Astrocyte (in vitro differentiated cells and primary cell): ENCODE data around the gene CDK11A. TPM values are rescaled to one million over a fixed set of nuclear protein-coding genes. Genes with fewer than 3 reads are reported as not detected.

Experiments used
- DNase-seq: peaks from one replicate; pipeline ENCODE4 v3.0.0-alpha.2; 2010; ENCODE audit warnings: low read depth
- FAIRE-seq: peaks from 2 replicates; lab custom pipeline; 2011; peaks lifted over from hg19 to GRCh38; lab: Jason Lieb, UNC
- H2AFZ ChIP-seq: 2 replicates; pipeline ENCODE4 v1.6.0; 2012; ENCODE audit warnings: low read depth, low read length, inconsistent platforms
- H3K27ac ChIP-seq: 2 replicates; pipeline ENCODE4 v1.5.1; 2011; ENCODE audit warnings: low read depth, low read length, inconsistent platforms
- H3K27me3 ChIP-seq: 2 replicates; pipeline ENCODE4 v1.6.0; 2011; ENCODE audit warnings: low read length, inconsistent platforms; ENCODE audit not compliant: insufficient read depth
- H3K36me3 ChIP-seq: 2 replicates; pipeline ENCODE4 v1.5.1; 2011; ENCODE audit warnings: low read length, inconsistent platforms; ENCODE audit not compliant: insufficient read depth
- H3K4me1 ChIP-seq: 2 replicates; pipeline ENCODE4 v1.5.1; 2011; ENCODE audit warnings: low read length, inconsistent platforms; ENCODE audit not compliant: insufficient read depth
- H3K4me2 ChIP-seq: 2 replicates; pipeline ENCODE4 v1.6.0; 2012; ENCODE audit warnings: low read length, inconsistent platforms
- H3K4me3 ChIP-seq: 2 replicates; pipeline ENCODE4 v1.5.1; 2011; ENCODE audit warnings: low read depth, mild to moderate bottlenecking, low read length, inconsistent platforms; ENCODE audit not compliant: insufficient read depth
- H3K79me2 ChIP-seq: 2 replicates; pipeline ENCODE4 v1.6.0; 2012; ENCODE audit warnings: mild to moderate bottlenecking, low read length, inconsistent platforms; ENCODE audit not compliant: insufficient read depth
- H3K9ac ChIP-seq: 2 replicates; pipeline ENCODE4 v1.6.0; 2012; ENCODE audit warnings: mild to moderate bottlenecking, low read length, inconsistent platforms
- H3K9me3 ChIP-seq: 2 replicates; pipeline ENCODE4 v1.5.1; 2012; ENCODE audit warnings: low read depth, mild to moderate bottlenecking, low read length, inconsistent platforms; ENCODE audit not compliant: insufficient read depth
- H4K20me1 ChIP-seq: 2 replicates; pipeline ENCODE4 v1.6.0; 2012; ENCODE audit warnings: low read length, inconsistent platforms; ENCODE audit not compliant: insufficient read depth
- H3K27ac Mint-ChIP-seq: one replicate; pipeline ENCODE4 v1.8.0; 2021; ENCODE audit warnings: mild to moderate bottlenecking, mixed read lengths; ENCODE audit not compliant: unreplicated experiment
- H3K27me3 Mint-ChIP-seq: one replicate; pipeline ENCODE4 v1.8.0; 2021; ENCODE audit warnings: low read depth, mixed read lengths; ENCODE audit not compliant: unreplicated experiment
- H3K36me3 Mint-ChIP-seq: one replicate; pipeline ENCODE4 v1.8.0; 2021; ENCODE audit warnings: low read depth, mixed read lengths; ENCODE audit not compliant: unreplicated experiment
- H3K4me1 Mint-ChIP-seq: one replicate; pipeline ENCODE4 v1.8.0; 2021; ENCODE audit warnings: low read depth, mixed read lengths; ENCODE audit not compliant: unreplicated experiment
- H3K4me3 Mint-ChIP-seq: one replicate; pipeline ENCODE4 v1.8.0; 2021; ENCODE audit warnings: mild to moderate bottlenecking, moderate library complexity, mixed read lengths; ENCODE audit not compliant: unreplicated experiment
- H3K9me3 Mint-ChIP-seq: one replicate; pipeline ENCODE4 v1.8.0; 2021; ENCODE audit warnings: mild to moderate bottlenecking, mixed read lengths; ENCODE audit not compliant: unreplicated experiment
- CTCF ChIP-seq: IDR thresholded peaks from 2 replicates; pipeline ENCODE4 v1.5.1; 2011; ENCODE audit warnings: low read depth, mild to moderate bottlenecking, inconsistent platforms, low read length, moderate library complexity; ENCODE audit not compliant: insufficient read depth
- EZH2 ChIP-seq: IDR thresholded peaks from 2 replicates; pipeline ENCODE4 v1.6.1; 2012; ENCODE audit warnings: mild to moderate bottlenecking, low read length, inconsistent platforms; ENCODE audit not compliant: insufficient read depth
- total RNA-seq: library from RNA; stranded (reverse); gene quantifications from 2 replicates; pipeline ENCODE4 v1.2.1, GENCODE V29; 2021

The CDK11A gene
- total RNA-seq, 1 donor from 2014 or later = 30.3 TPM

GRCh38 chr1:1760715-1761114 lies 36.6 kb upstream of the CDK11A start:
- Mint-ChIP-seq H3K27me3 (no peaks in the 10 kb centered on the region), H3K9me3 (no peaks in the 10 kb centered on the region), H3K4me3 (no peak overlapping the region), H3K27ac (peak overlapping the region; percentile 81), H3K36me3 (peaks cover 16% of the 10 kb centered on the region), H3K4me1 (no peaks in the 10 kb centered on the region)
- H3K4me2 ChIP-seq = no peak overlapping the region
- no peak overlapping the region for H3K9ac ChIP-seq
- no peak overlapping the region for H3K27ac ChIP-seq
- FAIRE-seq = no peak
- no peaks in the 10 kb centered on the region for H3K4me1 ChIP-seq
- H3K27me3 ChIP-seq = no peaks in the 10 kb centered on the region
- no peak overlapping the region for H3K4me3 ChIP-seq
- peaks cover 61% of the 10 kb centered on the region for H3K79me2 ChIP-seq
- H3K36me3 ChIP-seq = peaks cover 7% of the 10 kb centered on the region
- no peak for DNase-seq
- TF ChIP-seq CTCF (no peak), EZH2 (no peak)
- no peaks in the 10 kb centered on the region for H3K9me3 ChIP-seq
- no peak overlapping the region for H2AFZ ChIP-seq
- H4K20me1 ChIP-seq = peaks cover 40% of the 10 kb centered on the region

- H3K36me3 ChIP-seq = peaks cover 7% of the 10 kb centered on the region
- TF ChIP-seq CTCF (no peak), EZH2 (no peak)
- Mint-ChIP-seq H3K27ac (no peak overlapping the region), H3K27me3 (no peaks in the 10 kb centered on the region), H3K4me1 (no peaks in the 10 kb centered on the region), H3K36me3 (peaks cover 16% of the 10 kb centered on the region), H3K9me3 (no peaks in the 10 kb centered on the region), H3K4me3 (no peak overlapping the region)
- no peak for DNase-seq
- H2AFZ ChIP-seq = no peak overlapping the region
- H3K4me3 ChIP-seq = no peak overlapping the region
- H3K4me1 ChIP-seq = no peaks in the 10 kb centered on the region
- no peak for FAIRE-seq
- no peak overlapping the region for H3K9ac ChIP-seq
- H3K79me2 ChIP-seq = peaks cover 57% of the 10 kb centered on the region
- H3K27me3 ChIP-seq = no peaks in the 10 kb centered on the region
- H3K4me2 ChIP-seq = no peak overlapping the region
- peaks cover 37% of the 10 kb centered on the region for H4K20me1 ChIP-seq
- H3K9me3 ChIP-seq = no peaks in the 10 kb centered on the region
- no peak overlapping the region for H3K27ac ChIP-seq
These were observed 36.1 kb upstream of the CDK11A start for GRCh38 chr1:1760345-1760650.

- Histone ChIP-seq H3K4me2 (no peak overlapping the region), H3K4me1 (no peaks in the 10 kb centered on the region), H3K9me3 (no peaks in the 10 kb centered on the region), H3K4me3 (no peak overlapping the region), H3K79me2 (peaks cover 51% of the 10 kb centered on the region), H3K36me3 (peaks cover 7% of the 10 kb centered on the region), H3K27ac (no peak overlapping the region), H2AFZ (no peak overlapping the region), H3K27me3 (no peaks in the 10 kb centered on the region), H3K9ac (no peak overlapping the region), H4K20me1 (peaks cover 37% of the 10 kb centered on the region)
- no peak for FAIRE-seq
- Mint-ChIP-seq H3K4me1 (no peaks in the 10 kb centered on the region), H3K36me3 (peaks cover 19% of the 10 kb centered on the region), H3K27me3 (no peaks in the 10 kb centered on the region), H3K9me3 (no peaks in the 10 kb centered on the region), H3K4me3 (no peak overlapping the region), H3K27ac (no peak overlapping the region)
- no peak for TF ChIP-seq EZH2
- no peak for TF ChIP-seq CTCF
- no peak for DNase-seq
These were observed 35.5 kb upstream of the CDK11A start for GRCh38 chr1:1759456-1760344.
